Astrocyte of the spinal cord (primary cell): Measurements from ENCODE around the gene SPAM1.

Source experiments
- DNase-seq: peaks from one replicate; pipeline ENCODE4 v3.0.0; 2011; ENCODE audit warnings: low read depth, low spot score
- H3K4me3 ChIP-seq: 2 replicates; pipeline ENCODE4 v1.5.1; 2011; ENCODE audit warnings: low read depth, mild to moderate bottlenecking, low read length, moderate library complexity
- in situ Hi-C: cut with HindIII; loops from 2 replicates; pipeline ENCODE4 v1.10.0; 2017; ENCODE audit warnings: low sequenced_read_pairs
- TF ChIP-seq, protein P1 (sequence below): IDR thresholded peaks from 2 replicates; pipeline ENCODE4 v1.5.1; 2012; ENCODE audit warnings: low read depth, mild to moderate bottlenecking, low read length, inconsistent platforms

The SPAM1 gene

DNA sequence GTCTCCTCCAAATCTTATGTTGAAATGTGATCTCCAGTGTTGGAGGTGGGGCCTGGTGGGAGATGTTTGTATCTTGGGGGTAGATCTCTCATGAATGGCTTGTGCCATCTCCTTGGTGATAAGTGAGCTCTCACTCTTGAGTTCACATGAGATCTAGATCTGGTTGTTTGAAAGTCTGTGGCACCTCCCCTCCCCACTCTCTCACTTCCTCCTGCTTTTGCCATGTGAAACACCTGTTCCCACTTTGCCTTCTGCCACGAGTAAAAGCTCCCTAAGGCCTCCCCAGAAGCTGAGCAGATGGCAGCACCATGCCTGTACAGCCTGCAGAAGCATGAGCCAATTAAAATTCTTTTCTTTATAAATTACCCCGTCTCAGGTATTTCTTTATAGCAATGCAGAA lies 84.3 kb downstream of the SPAM1 start:
- TF ChIP-seq, protein P1, sequence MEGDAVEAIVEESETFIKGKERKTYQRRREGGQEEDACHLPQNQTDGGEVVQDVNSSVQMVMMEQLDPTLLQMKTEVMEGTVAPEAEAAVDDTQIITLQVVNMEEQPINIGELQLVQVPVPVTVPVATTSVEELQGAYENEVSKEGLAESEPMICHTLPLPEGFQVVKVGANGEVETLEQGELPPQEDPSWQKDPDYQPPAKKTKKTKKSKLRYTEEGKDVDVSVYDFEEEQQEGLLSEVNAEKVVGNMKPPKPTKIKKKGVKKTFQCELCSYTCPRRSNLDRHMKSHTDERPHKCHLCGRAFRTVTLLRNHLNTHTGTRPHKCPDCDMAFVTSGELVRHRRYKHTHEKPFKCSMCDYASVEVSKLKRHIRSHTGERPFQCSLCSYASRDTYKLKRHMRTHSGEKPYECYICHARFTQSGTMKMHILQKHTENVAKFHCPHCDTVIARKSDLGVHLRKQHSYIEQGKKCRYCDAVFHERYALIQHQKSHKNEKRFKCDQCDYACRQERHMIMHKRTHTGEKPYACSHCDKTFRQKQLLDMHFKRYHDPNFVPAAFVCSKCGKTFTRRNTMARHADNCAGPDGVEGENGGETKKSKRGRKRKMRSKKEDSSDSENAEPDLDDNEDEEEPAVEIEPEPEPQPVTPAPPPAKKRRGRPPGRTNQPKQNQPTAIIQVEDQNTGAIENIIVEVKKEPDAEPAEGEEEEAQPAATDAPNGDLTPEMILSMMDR: no peak
- H3K4me3 ChIP-seq: no peak overlapping the region
- no peak for DNase-seq
- in situ Hi-C loops: no loop called here
